B cell (primary cell): ENCODE data around the gene LPCAT3. TPM values are rescaled to one million over a fixed set of nuclear protein-coding genes. Genes with fewer than 3 reads are reported as not detected.

Experiments used
- ATAC-seq: fragments of 200-7000 bp; cut with Tn5 transposase; one replicate; pipeline ENCODE4 v1.10.0; 2021; ENCODE audit warnings: low read depth, mild to moderate bottlenecking, moderate number of reproducible peaks, moderate library complexity
- CTCF ChIA-PET: fragments of 350-600 bp; sonication (Branson Sonifier 250); formaldehyde crosslinking; loops from one replicate; lab custom pipeline; 2021; ENCODE audit warnings: antibody characterized with exemption, inconsistent platforms; lab: Charles Lee
- POLR2A ChIA-PET: fragments of 350-600 bp; sonication (Branson Sonifier 250); formaldehyde crosslinking; loops from one replicate; lab custom pipeline; 2021; ENCODE audit warnings: antibody characterized with exemption; lab: Charles Lee
- DNase-seq: peaks from one replicate; pipeline ENCODE4 v3.0.0; 2013
- H2AFZ ChIP-seq: 2 replicates; pipeline ENCODE4 v1.6.1; 2012; ENCODE audit warnings: mild to moderate bottlenecking, low read depth, low read length; ENCODE audit not compliant: insufficient read depth, poor library complexity, severe bottlenecking
- H3K27ac ChIP-seq, 2 donors: 1 replicate in 1 of 2; 2 replicates in 1 of 2; pipeline ENCODE4 v1.5.1; 2012 to 2013; ENCODE audit warnings: low read length in 2 of 2, mild to moderate bottlenecking in 2 of 2, moderate library complexity in 1 of 2
- H3K27me3 ChIP-seq, 4 experiments: fragments of 200-600 bp in 1 of 4; sonication (generic) in 1 of 4; replicated peaks in 1 of 4; 1 replicate in 2 of 4; 2 replicates in 2 of 4; pipeline versions ENCODE4 v1.6.1 to v1.7.0; 2013 to 2016; ENCODE audit warnings: low read length in 3 of 4, mild to moderate bottlenecking in 2 of 4, mixed read lengths in 1 of 4, moderate library complexity in 1 of 4; ENCODE audit not compliant: insufficient read depth in 4 of 4, control insufficient read depth in 3 of 4; ENCODE audit errors: control extremely low read depth in 1 of 4
- H3K36me3 ChIP-seq, 2 experiments: replicated peaks in 1 of 2; 1 replicate in 1 of 2; 2 replicates in 1 of 2; pipeline versions ENCODE4 v1.6.1 to v1.7.1; 2013; ENCODE audit warnings: low read length in 1 of 2; ENCODE audit not compliant: insufficient read depth in 2 of 2, control insufficient read depth in 1 of 2; ENCODE audit errors: control extremely low read depth in 1 of 2, extremely low read depth in 1 of 2
- H3K4me1 ChIP-seq, 2 donors: fragments of 200-600 bp in 1 of 2; sonication (generic) in 1 of 2; 1 replicate in 1 of 2; 2 replicates in 1 of 2; pipeline versions ENCODE4 v1.5.1 to v1.6.1; 2013 to 2017; ENCODE audit warnings: low read length in 2 of 2; ENCODE audit not compliant: control insufficient read depth in 2 of 2, insufficient read depth in 2 of 2
- H3K4me2 ChIP-seq: replicated peaks from 2 replicates; pipeline ENCODE3; 2012; ENCODE audit warnings: mild to moderate bottlenecking, low read depth, low read length; ENCODE audit not compliant: poor library complexity, severe bottlenecking
- H3K4me3 ChIP-seq, 5 experiments: fragments of 200-600 bp in 1 of 5; sonication (generic) in 1 of 5; 1 replicate in 3 of 5; 2 replicates in 2 of 5; pipeline versions ENCODE4 v1.5.1 to v1.7.0; 2011 to 2016; ENCODE audit warnings: low read length in 4 of 5, mild to moderate bottlenecking in 4 of 5, low read depth in 2 of 5, control low read depth in 1 of 5, moderate library complexity in 1 of 5; ENCODE audit not compliant: insufficient read depth in 1 of 5; ENCODE audit errors: control extremely low read depth in 1 of 5, extremely low read depth in 1 of 5
- H3K79me2 ChIP-seq: fragments of 200-600 bp; sonication (generic); one replicate; pipeline ENCODE4 v1.6.0; 2016; ENCODE audit warnings: low read length; ENCODE audit not compliant: control insufficient read depth, insufficient read depth
- H3K9ac ChIP-seq: fragments of 200-600 bp; sonication (generic); 2 replicates; pipeline ENCODE4 v1.6.1; 2017; ENCODE audit warnings: mild to moderate bottlenecking, low read length, moderate library complexity
- H3K9me3 ChIP-seq, 3 donors: one replicate each; pipeline versions ENCODE4 v1.6.1 to v1.7.1; 2013; ENCODE audit warnings: low read length in 2 of 3; ENCODE audit not compliant: control insufficient read depth in 2 of 3, insufficient read depth in 1 of 3; ENCODE audit errors: control extremely low read depth in 1 of 3
- H4K20me1 ChIP-seq: 2 replicates; pipeline ENCODE4 v1.6.0; 2012; ENCODE audit warnings: mild to moderate bottlenecking, low read length; ENCODE audit not compliant: insufficient read depth, control insufficient read depth, poor library complexity, severe bottlenecking
- H3K27ac Mint-ChIP-seq: one replicate; pipeline ENCODE4 v1.8.0; 2021; ENCODE audit warnings: mixed read lengths
- H3K27me3 Mint-ChIP-seq: one replicate; pipeline ENCODE4 v1.8.0; 2021; ENCODE audit warnings: mixed read lengths
- H3K4me1 Mint-ChIP-seq: one replicate; pipeline ENCODE4 v1.8.0; 2021; ENCODE audit warnings: mixed read lengths
- H3K4me3 Mint-ChIP-seq: one replicate; pipeline ENCODE4 v1.8.0; 2021; ENCODE audit warnings: mixed read lengths
- H3K9me3 Mint-ChIP-seq: one replicate; pipeline ENCODE4 v1.8.0; 2022; ENCODE audit warnings: mixed read lengths; ENCODE audit not compliant: insufficient read depth
- CTCF ChIP-seq: fragments of 200-600 bp; IDR thresholded peaks from one replicate; pipeline ENCODE4 v1.8.0; 2022; ENCODE audit warnings: antibody characterized with exemption, mild to moderate bottlenecking
- EZH2 ChIP-seq: IDR thresholded peaks from 2 replicates; pipeline ENCODE4 v1.6.1; 2012; ENCODE audit warnings: borderline replicate concordance, low read depth, mild to moderate bottlenecking, moderate library complexity, low read length; ENCODE audit not compliant: insufficient read depth, poor library complexity, severe bottlenecking
- WGBS: methylation state at CpG from one replicate; pipeline ENCODE4 v1.1.5; 2013; ENCODE audit warnings: missing lambda C conversion rate; ENCODE audit not compliant: insufficient coverage; 5-methylcytosine and 5-hydroxymethylcytosine counted together
- intact Hi-C: fragments of 100-400 bp; cut with micrococcal nuclease; formaldehyde crosslinking; loops from one replicate; pipeline ENCODE4 v1.10.0; 2022
- polyA plus RNA-seq: library from polyadenylated mRNA; depleted of rRNA; stranded (reverse); fragments of >200 nt; gene quantifications from 2 replicates; pipeline ENCODE4 v1.2.3, GENCODE V29; 2012
- total RNA-seq, 2 donors: library from RNA; stranded (reverse); fragments of 120-200 nt in 1 of 2; gene quantifications; 1 replicate in 1 of 2; 2 replicates in 1 of 2; pipeline versions ENCODE4 v1.2.3 to v1.2.4, GENCODE V29; 2013 to 2022

LPCAT3 gene
- total and polyA plus RNA-seq, 2 donors (not counting 1 experiment from before 2014, with no cell fraction given), result 17.6 to 26.2 TPM

DNA sequence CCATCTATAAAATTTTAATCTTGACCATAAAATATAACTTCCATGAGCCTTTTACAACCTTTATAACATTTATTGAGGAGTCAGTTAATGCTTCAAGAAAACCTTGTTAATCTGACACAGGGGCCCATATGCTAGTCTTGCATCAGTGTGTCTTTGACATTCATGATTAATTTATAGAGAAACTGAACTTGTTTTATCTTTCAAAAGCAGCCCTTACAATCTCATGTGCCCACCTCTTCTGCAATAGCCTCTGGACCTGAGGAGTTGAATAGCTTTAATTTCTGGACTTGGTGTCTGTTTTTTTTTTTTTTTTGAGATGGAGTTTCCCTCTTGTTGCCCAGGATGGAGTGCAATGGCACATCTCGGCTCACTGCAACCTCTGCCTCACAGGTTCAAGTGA lies 8.6 kb upstream of the LPCAT3 start:
- no peak for ATAC-seq
- no peaks in the 10 kb centered on the region for H3K9me3 Mint-ChIP-seq
- intact Hi-C loops, result no loop called here
- Histone ChIP-seq H3K27ac (no peak overlapping the region), H3K4me3 (no peak overlapping the region), H3K4me1 (no peaks in the 10 kb centered on the region), H2AFZ (no peak overlapping the region), H3K4me2 (no peak overlapping the region), H3K27me3 (no peaks in the 10 kb centered on the region), H3K9ac (no peak overlapping the region), H3K79me2 (no peaks in the 10 kb centered on the region), H4K20me1 (no peaks in the 10 kb centered on the region), H3K36me3 (no peaks in the 10 kb centered on the region), H3K9me3 (no peaks in the 10 kb centered on the region)
- H3K4me3 Mint-ChIP-seq, result no peak overlapping the region
- POLR2A ChIA-PET, result no interaction called here
- no peak for DNase-seq
- WGBS, result 100% methylated on average over 1 of the region's 1 CpG
- no peak overlapping the region for H3K27ac Mint-ChIP-seq
- TF ChIP-seq CTCF (no peak), EZH2 (no peak)
- no peaks in the 10 kb centered on the region for H3K4me1 Mint-ChIP-seq
- H3K27me3 Mint-ChIP-seq, result no peaks in the 10 kb centered on the region
- CTCF ChIA-PET, result interaction anchor here (0.6 to 1.2 kb wide), 2 partner anchors 9 to 163 kb away, joined by 3 read pairs; no protein-coding TSS in a partner anchor

GRCh38 chr12:7023114-7023513 lies 4.8 kb upstream of the LPCAT3 start:
- no peaks in the 10 kb centered on the region for H3K36me3 ChIP-seq
- H3K79me2 ChIP-seq, result peaks cover 2% of the 10 kb centered on the region
- no peaks in the 10 kb centered on the region for H3K27me3 ChIP-seq
- no CpG with 5 or more reads among the region's 3 CpGs for WGBS
- POLR2A ChIA-PET, result no interaction called here
- H3K9me3 ChIP-seq, result no peaks in the 10 kb centered on the region
- Mint-ChIP-seq H3K4me1 (peaks cover 2% of the 10 kb centered on the region), H3K27ac (no peak overlapping the region), H3K9me3 (no peaks in the 10 kb centered on the region), H3K4me3 (no peak overlapping the region), H3K27me3 (no peaks in the 10 kb centered on the region)
- no peaks in the 10 kb centered on the region for H4K20me1 ChIP-seq
- no peak overlapping the region for H3K27ac ChIP-seq
- intact Hi-C loops, result no loop called here
- peaks cover 0 to 7% of the 10 kb centered on the region in 2 donors for H3K4me1 ChIP-seq
- H2AFZ ChIP-seq, result no peak overlapping the region
- H3K4me3 ChIP-seq, result no peak overlapping the region
- ATAC-seq, result no peak
- no peak overlapping the region for H3K4me2 ChIP-seq
- no peak for TF ChIP-seq CTCF
- no peak for TF ChIP-seq EZH2
- no peak for DNase-seq
- CTCF ChIA-PET, result no interaction called here
- H3K9ac ChIP-seq, result no peak overlapping the region
